Activated T-cell treated with anti-CD3 and anti-CD28 coated beads, Interleukin-2, amount 50 U/mL, for 24 hours (primary cell): ENCODE results near the gene KCNJ12.
A peak's percentile ranks its signal among the peaks of the same experiment; 100 is the strongest.

Experiments
- DNase-seq: peaks from one replicate; pipeline ENCODE4 v3.0.0-alpha.2; 2020
- H3K27ac Mint-ChIP-seq: 2 replicates; pipeline ENCODE4 v1.8.0; 2020; ENCODE audit warnings: mild to moderate bottlenecking, mixed read lengths
- H3K27me3 Mint-ChIP-seq: 2 replicates; pipeline ENCODE4 v1.8.0; 2020; ENCODE audit warnings: mixed read lengths
- H3K36me3 Mint-ChIP-seq: 2 replicates; pipeline ENCODE4 v1.8.0; 2020; ENCODE audit warnings: low read depth, mixed read lengths
- H3K4me1 Mint-ChIP-seq: 2 replicates; pipeline ENCODE4 v1.8.0; 2020; ENCODE audit warnings: low read depth, mixed read lengths
- H3K4me3 Mint-ChIP-seq: 2 replicates; pipeline ENCODE4 v1.8.0; 2020; ENCODE audit warnings: mild to moderate bottlenecking, moderate library complexity, mixed read lengths
- H3K9me3 Mint-ChIP-seq: 2 replicates; pipeline ENCODE4 v1.8.0; 2020; ENCODE audit warnings: mixed read lengths

The KCNJ12 gene

DNA sequence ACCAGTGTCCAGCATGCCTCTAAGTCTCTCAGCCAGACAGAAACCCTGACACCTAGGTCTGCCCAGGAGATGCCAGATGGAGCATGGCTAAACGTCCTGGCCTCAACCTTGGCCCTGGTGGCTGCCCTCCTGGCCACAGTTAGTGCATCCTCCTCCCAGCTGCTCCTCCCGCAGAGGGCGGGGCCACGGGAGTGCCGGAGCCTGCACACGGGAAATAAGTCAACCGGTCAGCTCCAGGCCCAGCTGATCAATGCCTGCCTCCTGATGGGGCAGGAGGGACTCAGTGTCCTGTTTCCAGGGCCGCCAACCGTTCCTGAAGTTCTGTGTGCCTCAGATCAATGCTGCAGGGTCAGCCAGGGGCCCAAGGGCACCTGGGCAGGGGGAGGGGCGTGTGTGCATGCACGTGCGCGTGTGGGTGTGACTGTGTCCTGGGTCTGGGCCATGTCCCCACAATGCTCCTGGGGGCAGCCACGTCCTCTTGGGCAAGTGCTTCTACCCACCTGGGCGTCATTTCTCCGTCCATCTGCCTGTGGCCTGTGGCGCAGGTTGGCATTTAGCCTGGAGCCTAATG, 4.6 kb upstream of the KCNJ12 start:
- Mint-ChIP-seq H3K27ac (no peak overlapping the region), H3K36me3 (no peaks in the 10 kb centered on the region), H3K27me3 (peaks cover 30% of the 10 kb centered on the region), H3K4me1 (no peaks in the 10 kb centered on the region), H3K4me3 (no peak overlapping the region), H3K9me3 (no peaks in the 10 kb centered on the region)
- DNase-seq = no peak

DNA sequence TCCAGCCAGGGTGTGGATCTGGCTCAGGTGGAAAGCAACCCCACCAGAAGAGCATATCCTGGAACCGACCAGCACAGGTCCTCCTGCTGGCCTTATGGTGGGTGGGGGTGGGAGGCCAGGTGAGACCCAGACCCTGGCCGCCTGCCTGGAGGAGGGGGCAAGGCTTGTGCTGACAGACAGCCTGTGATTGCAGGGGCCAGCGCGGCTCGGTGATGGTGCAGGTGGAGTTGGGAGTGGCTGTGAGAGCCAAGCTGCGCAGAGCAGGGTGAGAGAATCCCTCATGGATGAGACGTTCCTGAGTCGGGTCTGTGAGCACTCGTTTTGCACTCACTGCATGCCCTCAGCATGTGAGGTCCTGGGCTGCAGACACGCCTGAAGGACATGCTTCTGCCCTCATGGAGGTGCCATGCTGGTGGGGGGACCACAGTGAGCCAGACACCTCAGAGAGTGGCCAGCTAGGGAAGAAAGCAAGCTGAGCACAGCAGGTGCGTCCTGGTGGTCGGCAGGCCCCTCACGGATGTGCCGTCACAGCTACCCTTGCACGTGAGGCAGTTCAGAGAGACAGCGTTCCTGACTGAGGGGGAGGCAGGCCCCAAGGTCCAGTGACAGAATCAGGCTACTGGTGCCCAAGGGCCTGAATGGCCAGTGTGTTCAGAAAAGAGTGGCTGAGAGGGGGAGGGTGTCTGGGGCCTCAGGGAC, 3.8 kb upstream of the KCNJ12 start:
- no peaks in the 10 kb centered on the region for H3K9me3 Mint-ChIP-seq
- no peak for DNase-seq
- peaks cover 36% of the 10 kb centered on the region for H3K27me3 Mint-ChIP-seq
- no peak overlapping the region for H3K27ac Mint-ChIP-seq
- H3K4me3 Mint-ChIP-seq = no peak overlapping the region
- peaks cover 4% of the 10 kb centered on the region for H3K4me1 Mint-ChIP-seq
- H3K36me3 Mint-ChIP-seq = no peaks in the 10 kb centered on the region

DNA sequence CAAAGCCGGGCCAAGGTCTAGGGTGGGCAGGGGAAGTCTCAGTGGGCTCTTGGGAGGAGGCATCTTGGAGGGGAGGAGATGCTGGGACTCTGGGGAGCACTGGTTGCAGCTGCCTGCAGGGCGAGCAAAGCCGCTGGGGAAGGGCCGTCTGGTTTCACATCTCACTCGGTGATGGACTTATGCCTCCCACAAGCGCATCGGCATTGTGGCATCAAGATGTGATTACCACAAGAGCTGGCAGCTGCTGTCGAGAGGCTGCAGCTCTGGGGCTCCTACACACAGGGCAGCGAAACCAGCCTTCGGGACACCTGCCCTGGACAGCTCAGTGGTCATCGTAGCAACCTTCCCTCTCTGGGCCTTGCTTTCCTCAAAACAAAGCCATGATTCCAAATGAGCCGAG, 3.1 kb upstream of the KCNJ12 start:
- Mint-ChIP-seq H3K27ac (no peak overlapping the region), H3K36me3 (no peaks in the 10 kb centered on the region), H3K9me3 (no peaks in the 10 kb centered on the region), H3K4me3 (no peak overlapping the region), H3K27me3 (peaks cover 42% of the 10 kb centered on the region), H3K4me1 (peaks cover 10% of the 10 kb centered on the region)
- DNase-seq = no peak

DNA sequence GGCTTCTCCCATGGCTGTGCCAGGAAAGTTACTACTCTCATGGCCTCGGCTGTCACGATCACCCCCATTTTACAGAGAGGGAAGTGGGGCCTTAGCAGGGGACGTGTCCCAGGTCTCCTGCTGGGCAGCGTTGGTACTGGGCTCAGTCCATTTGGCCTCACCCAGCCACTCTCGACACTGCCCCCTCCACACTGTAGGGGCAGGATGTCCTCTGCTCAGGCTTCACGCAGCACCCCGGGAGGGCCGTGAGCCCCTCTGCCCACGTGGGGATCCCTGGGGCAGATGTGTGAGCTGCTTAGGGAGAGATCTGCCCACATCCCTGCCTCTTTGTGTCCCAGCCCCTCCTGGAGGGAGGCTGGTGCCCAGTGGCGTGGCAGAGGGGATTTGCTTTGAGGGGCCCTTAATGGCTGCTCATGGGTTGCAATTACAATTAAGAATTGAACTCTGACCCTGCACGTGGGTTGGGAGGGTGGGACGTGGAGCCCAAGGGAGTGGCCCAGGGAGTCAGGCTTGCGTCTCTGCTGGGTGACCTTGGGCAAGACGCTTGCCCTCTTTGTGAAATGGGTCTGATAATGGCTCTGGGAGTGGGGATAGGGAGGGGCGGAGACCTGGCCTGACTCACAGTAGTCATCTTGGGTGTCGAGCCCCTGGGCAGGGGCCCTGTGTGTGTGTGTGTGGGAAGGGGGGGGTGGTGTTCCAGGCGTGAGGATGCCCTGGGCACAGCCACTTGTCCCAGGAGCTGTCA, 2.3 kb upstream of the KCNJ12 start:
- Mint-ChIP-seq H3K9me3 (no peaks in the 10 kb centered on the region), H3K27ac (no peak overlapping the region), H3K4me3 (no peak overlapping the region), H3K36me3 (no peaks in the 10 kb centered on the region), H3K4me1 (peaks cover 12% of the 10 kb centered on the region), H3K27me3 (peaks cover 47% of the 10 kb centered on the region)
- DNase-seq = no peak

DNA sequence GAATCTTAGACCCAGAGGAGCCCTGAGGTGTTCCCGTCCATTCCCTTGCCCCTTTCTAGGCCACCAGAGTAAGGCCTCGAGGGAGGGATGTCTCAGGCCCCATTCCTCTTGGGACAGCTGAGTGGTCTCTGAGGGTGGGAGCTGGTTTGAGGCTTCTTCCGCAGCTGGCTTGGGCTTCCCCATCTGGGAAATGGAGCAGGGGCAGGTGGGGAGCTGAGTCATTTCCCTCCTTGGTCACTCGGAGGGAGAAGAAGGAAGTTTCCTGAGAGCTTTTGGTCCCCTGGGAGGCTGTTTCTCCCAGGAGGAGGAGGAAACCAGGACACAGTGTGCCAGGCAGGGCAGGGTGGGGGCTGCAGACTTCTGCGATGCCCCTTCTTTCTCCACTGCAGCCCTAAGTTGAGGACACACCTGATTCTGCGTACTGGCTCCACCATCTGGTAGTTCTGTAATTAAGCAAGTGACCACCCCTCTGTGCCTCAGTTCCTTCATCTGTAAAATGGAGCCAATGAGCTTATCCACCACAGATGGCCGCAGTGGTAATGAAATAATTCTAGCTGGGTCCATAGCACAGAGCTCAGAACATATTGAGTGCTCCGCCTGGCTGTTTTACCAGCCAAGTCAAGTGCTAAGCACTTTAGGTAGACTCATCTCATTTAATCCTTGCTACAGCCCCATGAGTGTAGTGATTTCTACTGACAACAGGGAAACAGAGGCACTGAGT, 1.6 kb upstream of the KCNJ12 start:
- Mint-ChIP-seq H3K4me3 (no peak overlapping the region), H3K27me3 (peaks cover 50% of the 10 kb centered on the region), H3K9me3 (no peaks in the 10 kb centered on the region), H3K36me3 (no peaks in the 10 kb centered on the region), H3K4me1 (peaks cover 12% of the 10 kb centered on the region), H3K27ac (no peak overlapping the region)
- no peak for DNase-seq

DNA sequence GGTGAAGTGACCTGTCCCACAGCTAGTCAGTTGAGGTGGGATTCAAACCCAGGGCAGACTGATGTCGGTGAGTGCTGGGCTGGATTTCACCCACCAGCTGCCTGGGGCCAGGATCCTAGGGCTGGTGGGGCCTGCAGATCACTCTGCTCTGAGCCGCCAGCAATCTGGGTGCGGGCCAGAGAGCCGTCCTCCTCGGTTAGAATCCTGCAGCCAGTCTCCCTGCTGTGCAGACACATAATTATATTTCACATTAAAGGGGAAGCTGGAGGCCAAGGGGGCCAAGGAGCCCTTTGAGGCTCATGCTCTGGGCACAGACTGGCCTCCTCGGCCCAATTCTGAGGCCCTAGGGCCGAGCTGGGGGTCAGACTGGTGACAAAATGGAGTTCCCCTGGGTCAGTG, 996 bp upstream of the KCNJ12 start:
- no peak overlapping the region for H3K27ac Mint-ChIP-seq
- peaks cover 12% of the 10 kb centered on the region for H3K4me1 Mint-ChIP-seq
- no peak overlapping the region for H3K4me3 Mint-ChIP-seq
- H3K9me3 Mint-ChIP-seq = no peaks in the 10 kb centered on the region
- DNase-seq = no peak
- H3K27me3 Mint-ChIP-seq = peaks cover 50% of the 10 kb centered on the region
- no peaks in the 10 kb centered on the region for H3K36me3 Mint-ChIP-seq

DNA sequence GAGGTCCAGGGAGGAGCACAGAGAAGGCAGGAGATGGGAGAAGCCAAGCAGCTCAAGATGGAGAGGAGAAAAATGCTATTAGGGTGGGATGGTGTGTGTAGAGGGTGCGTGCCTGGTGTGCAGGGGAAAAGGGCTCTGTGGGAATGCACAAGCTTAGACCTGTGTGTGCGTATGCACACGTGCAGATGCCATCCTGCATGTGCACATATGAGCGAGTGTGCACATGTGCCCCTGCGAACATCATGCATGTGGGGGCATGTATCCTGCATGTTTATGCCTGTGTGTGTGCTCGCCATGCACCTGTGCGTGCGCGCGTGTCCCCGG, 438 bp upstream of the KCNJ12 start:
- Mint-ChIP-seq H3K9me3 (no peaks in the 10 kb centered on the region), H3K27ac (no peak overlapping the region), H3K4me1 (peaks cover 12% of the 10 kb centered on the region), H3K4me3 (no peak overlapping the region), H3K36me3 (no peaks in the 10 kb centered on the region), H3K27me3 (peaks cover 50% of the 10 kb centered on the region)
- no peak for DNase-seq

DNA sequence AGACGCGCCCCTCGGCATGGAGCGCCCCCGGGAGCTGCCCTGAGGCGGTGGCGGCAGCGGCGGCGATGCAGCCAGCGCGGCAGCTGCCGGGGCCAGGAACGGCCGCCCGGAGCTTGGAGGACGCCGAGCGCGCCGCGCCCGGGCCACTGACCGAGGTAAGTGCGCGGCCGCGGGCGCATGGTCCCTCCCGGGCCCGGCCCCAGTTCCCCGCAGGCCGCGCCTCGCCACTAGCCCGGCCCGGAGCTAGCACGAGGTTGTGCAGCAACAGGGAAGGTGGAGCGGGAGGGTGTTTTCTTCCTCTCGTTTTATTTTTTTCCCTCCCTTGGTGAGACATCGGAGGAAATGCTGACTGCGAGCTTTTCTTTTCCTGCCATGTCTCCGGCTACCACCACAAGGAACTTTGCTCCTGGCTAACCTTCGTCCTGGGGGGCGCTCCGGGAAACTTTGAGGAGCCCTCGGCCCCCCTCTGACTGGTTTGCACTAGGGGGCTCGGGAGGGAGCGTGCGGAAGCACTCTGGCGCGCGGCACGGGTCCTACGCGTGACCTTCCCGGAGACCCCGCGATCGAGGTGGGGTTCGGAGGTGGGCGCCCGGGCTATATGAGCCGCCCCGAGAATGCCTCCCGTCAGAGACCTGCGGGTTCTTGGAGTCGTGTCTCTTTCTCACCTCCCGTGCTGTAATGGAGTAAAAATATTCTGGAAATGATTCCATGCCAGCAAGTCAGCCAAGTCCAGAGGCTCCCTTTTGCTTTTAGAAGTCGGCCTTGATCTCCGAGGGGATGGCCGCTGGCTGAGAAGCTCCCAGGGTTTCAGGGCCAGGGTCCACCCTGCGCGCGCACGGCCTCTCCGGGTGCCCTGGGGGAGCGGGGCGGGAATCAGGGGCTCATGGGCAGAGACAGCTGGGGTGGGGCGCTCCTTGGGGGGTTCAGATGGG, 868 bp downstream of the KCNJ12 start:
- no peaks in the 10 kb centered on the region for H3K9me3 Mint-ChIP-seq
- H3K4me3 Mint-ChIP-seq = peak overlapping the region; percentile 50
- H3K27me3 Mint-ChIP-seq = peaks cover 50% of the 10 kb centered on the region
- H3K36me3 Mint-ChIP-seq = no peaks in the 10 kb centered on the region
- no peak overlapping the region for H3K27ac Mint-ChIP-seq
- no peak for DNase-seq
- H3K4me1 Mint-ChIP-seq = peaks cover 12% of the 10 kb centered on the region

DNA sequence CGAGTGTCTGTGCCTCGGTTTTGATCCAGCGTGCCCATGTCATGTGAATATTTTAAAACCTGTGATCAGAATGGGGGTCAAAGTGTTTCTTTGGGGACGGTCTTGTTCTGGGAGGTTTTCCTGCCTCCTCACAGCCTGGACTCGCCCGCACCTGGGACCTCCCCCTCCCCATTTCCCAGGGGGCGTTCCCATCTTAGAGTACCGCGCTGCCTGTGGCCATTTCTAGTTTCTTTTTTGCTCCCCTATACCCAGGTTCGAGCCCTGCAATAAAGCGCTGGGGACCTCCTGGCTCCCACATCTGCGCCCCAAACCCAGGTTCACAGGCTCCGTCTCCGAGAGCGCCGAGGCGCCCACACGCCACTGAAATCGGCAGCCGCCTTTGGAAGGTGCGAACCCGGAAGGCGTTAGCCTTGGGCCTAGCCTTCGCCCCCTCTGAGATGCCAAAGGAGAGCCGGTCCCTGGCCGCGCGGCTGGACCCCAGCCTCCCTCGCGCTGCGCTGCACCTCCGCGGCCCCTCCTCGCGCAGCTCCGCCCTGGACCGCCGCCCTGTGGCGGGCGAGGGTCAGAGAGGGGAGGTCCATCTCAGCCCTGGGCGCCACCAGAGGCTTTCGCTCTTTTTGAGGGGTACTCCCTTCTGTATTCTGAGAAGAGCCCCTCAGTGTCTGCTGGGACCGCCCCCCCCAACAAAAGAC, 1.7 kb downstream of the KCNJ12 start:
- DNase-seq = no peak
- Mint-ChIP-seq H3K27ac (no peak overlapping the region), H3K9me3 (no peaks in the 10 kb centered on the region), H3K27me3 (peaks cover 50% of the 10 kb centered on the region), H3K4me3 (peak overlapping the region; percentile 39), H3K4me1 (peaks cover 12% of the 10 kb centered on the region), H3K36me3 (no peaks in the 10 kb centered on the region)

DNA sequence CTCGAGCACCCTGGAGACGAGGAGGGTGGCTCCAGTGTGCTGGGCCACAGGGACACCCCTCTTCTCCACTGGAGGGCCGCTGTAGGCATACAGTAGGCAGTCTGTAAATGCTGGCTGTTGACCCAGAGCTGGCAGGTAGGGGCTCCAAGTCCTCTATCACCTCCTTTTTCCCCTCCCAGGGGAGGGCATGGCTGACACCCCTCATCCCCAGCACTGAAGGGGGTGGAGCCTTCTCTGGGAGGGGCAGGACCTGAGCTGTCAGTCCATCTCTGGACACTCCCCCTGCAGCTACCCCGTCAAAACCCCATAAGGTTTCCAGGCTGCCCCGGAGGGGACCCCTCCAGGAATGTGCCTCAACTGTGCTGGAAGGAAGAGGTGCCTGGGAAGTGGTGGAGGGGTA, 2.4 kb downstream of the KCNJ12 start:
- DNase-seq = no peak
- Mint-ChIP-seq H3K27me3 (peaks cover 47% of the 10 kb centered on the region), H3K4me3 (no peak overlapping the region), H3K27ac (no peak overlapping the region), H3K9me3 (no peaks in the 10 kb centered on the region), H3K4me1 (peaks cover 12% of the 10 kb centered on the region), H3K36me3 (no peaks in the 10 kb centered on the region)

DNA sequence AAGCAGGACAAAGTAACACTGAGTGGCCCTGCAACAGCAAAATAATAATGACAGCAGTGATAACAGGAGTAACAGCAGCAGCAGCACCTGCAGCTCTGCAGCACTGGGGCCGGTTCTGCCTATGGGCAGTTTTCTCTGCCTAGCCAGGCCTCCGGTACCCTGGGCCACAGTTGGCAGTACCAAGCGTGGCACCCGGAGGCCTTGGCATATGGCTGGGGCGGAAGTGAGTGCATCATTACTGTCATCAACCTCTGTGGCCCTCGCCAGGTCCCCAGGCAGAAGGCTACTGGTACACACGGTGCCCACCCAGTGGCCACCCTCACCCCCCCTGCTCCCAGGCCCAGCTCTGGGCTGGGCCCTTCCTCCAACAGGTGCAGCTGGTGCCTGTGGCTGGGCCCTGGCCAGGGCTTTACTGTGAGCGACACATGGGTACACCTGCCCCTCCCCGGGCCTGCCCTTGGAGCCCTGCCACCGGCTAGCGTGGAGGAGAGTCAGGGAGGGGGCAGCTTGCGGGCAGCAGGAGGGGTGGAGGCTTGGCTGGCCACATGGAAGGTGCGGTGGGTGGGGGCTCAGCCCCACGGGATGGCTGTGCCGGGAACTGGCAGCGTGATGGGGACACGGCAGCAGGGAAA, 3.0 kb downstream of the KCNJ12 start:
- peaks cover 42% of the 10 kb centered on the region for H3K27me3 Mint-ChIP-seq
- H3K9me3 Mint-ChIP-seq = no peaks in the 10 kb centered on the region
- no peak for DNase-seq
- H3K27ac Mint-ChIP-seq = no peak overlapping the region
- no peak overlapping the region for H3K4me3 Mint-ChIP-seq
- peaks cover 12% of the 10 kb centered on the region for H3K4me1 Mint-ChIP-seq
- no peaks in the 10 kb centered on the region for H3K36me3 Mint-ChIP-seq

DNA sequence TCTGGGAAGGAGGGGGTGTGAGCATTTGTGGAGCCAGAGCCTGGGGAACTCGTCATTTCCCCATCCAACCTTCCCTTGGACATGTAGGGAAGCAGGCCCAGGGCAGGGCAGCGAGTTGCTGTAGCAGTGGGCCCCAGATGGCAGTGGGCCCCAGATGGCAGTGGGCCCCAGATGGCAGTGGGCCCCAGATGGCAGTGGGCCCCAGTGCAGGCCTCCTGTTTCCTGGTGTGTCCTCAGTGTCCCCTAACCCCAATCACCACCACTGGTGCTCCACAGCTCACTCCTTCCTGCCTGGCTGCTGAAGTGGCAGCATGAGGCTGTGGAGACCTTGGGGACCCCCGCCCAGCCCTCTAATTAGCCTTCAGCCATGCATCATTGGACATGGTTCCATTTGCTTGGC, 4.5 kb downstream of the KCNJ12 start:
- no peak for DNase-seq
- H3K9me3 Mint-ChIP-seq = no peaks in the 10 kb centered on the region
- no peak overlapping the region for H3K27ac Mint-ChIP-seq
- peaks cover 12% of the 10 kb centered on the region for H3K4me1 Mint-ChIP-seq
- peaks cover 28% of the 10 kb centered on the region for H3K27me3 Mint-ChIP-seq
- no peak overlapping the region for H3K4me3 Mint-ChIP-seq
- H3K36me3 Mint-ChIP-seq = no peaks in the 10 kb centered on the region

DNA sequence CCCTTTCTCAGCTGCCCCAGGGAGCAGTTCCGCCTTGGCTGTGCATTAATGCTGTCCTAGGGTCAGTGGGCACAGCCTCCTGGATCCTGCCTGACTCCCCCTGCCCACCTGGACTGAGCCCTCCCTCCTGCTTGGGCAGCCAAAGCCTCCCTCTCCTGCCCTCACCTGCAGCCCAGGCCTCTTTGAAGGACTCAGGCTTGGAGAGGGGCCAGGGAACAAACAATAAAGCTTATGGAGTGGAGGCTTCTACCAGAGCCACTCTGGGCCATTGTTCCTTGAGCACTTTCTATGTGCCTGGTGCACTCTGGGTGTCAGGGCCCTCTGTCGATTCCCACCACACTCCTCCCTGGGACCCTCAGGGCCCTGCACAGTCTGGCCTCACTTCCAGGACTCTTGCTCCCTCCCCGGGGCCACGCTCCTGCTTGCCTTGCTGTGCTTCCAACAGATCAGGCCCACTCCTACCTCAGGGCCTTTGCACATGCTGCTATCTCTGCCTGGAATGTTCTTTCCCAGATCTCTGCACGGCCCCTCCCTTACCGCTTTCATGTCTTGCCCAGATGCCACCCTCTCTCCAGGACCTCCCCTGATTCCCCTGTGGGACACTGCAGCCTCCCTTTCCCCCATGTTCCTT, 5.0 kb downstream of the KCNJ12 start:
- H3K4me3 Mint-ChIP-seq = no peak overlapping the region

More for the DNA sequence above, 5.0 kb downstream of the KCNJ12 start:
- H3K36me3 Mint-ChIP-seq = no peaks in the 10 kb centered on the region
- H3K4me1 Mint-ChIP-seq = peaks cover 12% of the 10 kb centered on the region
- no peak for DNase-seq
- peaks cover 23% of the 10 kb centered on the region for H3K27me3 Mint-ChIP-seq
- H3K27ac Mint-ChIP-seq = no peak overlapping the region
- no peaks in the 10 kb centered on the region for H3K9me3 Mint-ChIP-seq
